ENCODE measurements around the gene GSK3B. TPM values are rescaled to one million over a fixed set of nuclear protein-coding genes. Genes with fewer than 3 reads are reported as not detected.

GSK3B gene
- total RNA-seq = 10 to 100 TPM; 42.2 to 45.2 TPM
- total RNA-seq = 53.2 to 83.3 reads per million in 2 donors

DNA sequence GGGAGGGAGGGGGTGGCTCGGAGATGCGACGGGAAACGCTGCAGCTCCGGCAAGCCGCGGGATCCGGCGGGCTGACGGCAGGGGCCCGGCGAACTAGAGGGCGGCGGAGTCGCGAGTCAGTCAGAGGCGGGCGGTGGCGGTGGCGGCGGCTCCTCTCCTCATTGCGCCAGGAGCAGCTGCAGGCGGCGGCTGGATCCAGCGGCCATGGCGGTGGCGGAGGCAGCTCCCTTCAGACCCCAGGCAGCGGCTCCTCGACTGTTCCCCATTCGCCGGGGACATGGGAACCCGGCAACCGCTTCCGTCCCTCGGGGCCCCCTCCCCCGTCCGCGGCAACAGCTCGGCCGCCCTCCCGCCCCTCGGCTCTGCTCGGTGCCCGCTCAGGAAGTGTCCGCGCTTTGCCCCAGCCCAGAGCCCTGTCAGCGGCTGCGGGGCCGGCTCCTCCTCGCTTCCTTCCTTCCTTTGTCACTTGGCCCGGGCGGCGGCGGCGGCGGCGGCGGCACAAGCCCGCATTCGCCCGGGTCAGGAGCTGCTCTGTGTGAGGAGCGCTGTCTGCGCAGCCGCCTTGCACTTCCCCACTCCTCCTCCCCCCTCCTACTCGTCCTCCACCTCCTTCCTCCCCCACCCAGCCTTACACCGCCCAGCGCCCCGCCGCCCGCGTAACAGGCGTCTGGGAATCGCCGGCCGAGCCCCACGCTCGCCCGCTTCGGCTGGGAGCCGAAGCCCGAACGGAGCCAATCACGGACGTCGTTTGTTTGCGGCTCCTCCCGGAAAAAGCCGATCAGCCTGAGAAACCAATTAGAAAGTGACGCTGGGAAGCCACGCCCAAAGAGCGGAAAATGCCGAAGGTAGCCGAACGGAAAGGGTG, at the start of gene GSK3B:
Gene GSK3B, minus strand, starts transcription at position 537 of the 865 bp plus-strand sequence. CDS start 1,013 bp downstream, outside the sequence.
- peaks cover 7% of the 10 kb centered on the region for H3K36me3 Mint-ChIP-seq (ENCODE audit: low read depth)
- H3K4me3 Mint-ChIP-seq = no peak within 1 kb of the TSS
- H3K9me3 ChIP-seq (ENCODE audit: control insufficient read depth, low read length, poor library complexity, severe bottlenecking) = no peaks in the 10 kb centered on the region
- H3K27me3 Mint-ChIP-seq = no peaks in the 10 kb centered on the region
- no peak within 1 kb of the TSS for H3K27ac Mint-ChIP-seq
- ATAC-seq = peak; percentile 56
- peaks cover 14% of the 10 kb centered on the region for H3K4me1 Mint-ChIP-seq
- peak; percentile 73 to 99 (median 90) for DNase-seq

DNA sequence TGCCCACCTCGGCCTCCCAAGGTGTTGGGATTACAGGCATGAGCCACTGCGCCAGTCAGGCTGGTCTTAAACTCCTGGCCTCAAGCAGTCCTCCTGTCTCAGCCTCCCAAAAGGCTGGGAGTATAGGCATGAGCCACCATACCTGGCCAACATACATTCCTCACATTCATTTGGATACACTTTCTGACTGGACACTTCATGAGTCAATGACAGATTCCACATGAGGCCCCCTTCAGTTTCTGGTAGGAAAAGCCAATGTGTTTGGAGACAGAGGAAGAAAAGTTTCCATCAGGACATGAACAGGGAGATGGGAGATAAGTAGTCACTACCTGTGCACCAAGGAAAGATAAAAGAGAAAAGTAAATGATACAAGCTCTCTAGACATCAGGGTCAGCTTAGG, 49.4 kb upstream of the GSK3B start:
- no peak for ATAC-seq
- DNase-seq = no peak
- Mint-ChIP-seq H3K4me3 (no peak overlapping the region), H3K27me3 (no peaks in the 10 kb centered on the region), H3K4me1 (peaks cover 12% of the 10 kb centered on the region), H3K36me3 (ENCODE audit: low read depth) (no peaks in the 10 kb centered on the region), H3K27ac (no peak overlapping the region)
- no peaks in the 10 kb centered on the region for H3K9me3 ChIP-seq (ENCODE audit: control insufficient read depth, low read length, poor library complexity, severe bottlenecking)

DNA sequence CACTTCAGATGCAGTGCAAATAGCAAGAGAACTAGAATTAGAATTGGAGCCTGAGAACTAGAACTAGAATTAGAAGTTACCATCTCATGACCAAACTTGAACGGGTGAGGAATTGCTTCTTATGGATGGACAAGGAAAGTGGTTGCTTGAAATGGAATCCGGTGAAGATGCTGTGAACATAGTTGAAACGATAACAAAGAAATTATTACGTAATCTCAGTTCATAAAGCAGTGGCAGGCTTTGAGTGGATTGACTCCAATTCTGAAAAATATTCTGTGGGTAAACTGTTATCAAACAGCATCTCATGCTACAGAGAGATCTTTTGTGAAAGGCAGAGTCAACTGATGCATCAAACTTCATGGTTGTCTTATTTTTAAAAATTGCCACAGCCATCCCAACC, 48.0 kb upstream of the GSK3B start:
- ATAC-seq (no peak), DNase-seq (no peak)
- no peaks in the 10 kb centered on the region for H3K36me3 Mint-ChIP-seq (ENCODE audit: low read depth)
- no peak overlapping the region for H3K4me3 Mint-ChIP-seq
- H3K4me1 Mint-ChIP-seq = peaks cover 9% of the 10 kb centered on the region
- no peaks in the 10 kb centered on the region for H3K27me3 Mint-ChIP-seq
- H3K27ac Mint-ChIP-seq = no peak overlapping the region
- H3K9me3 ChIP-seq (ENCODE audit: control insufficient read depth, low read length, poor library complexity, severe bottlenecking) = no peaks in the 10 kb centered on the region

DNA sequence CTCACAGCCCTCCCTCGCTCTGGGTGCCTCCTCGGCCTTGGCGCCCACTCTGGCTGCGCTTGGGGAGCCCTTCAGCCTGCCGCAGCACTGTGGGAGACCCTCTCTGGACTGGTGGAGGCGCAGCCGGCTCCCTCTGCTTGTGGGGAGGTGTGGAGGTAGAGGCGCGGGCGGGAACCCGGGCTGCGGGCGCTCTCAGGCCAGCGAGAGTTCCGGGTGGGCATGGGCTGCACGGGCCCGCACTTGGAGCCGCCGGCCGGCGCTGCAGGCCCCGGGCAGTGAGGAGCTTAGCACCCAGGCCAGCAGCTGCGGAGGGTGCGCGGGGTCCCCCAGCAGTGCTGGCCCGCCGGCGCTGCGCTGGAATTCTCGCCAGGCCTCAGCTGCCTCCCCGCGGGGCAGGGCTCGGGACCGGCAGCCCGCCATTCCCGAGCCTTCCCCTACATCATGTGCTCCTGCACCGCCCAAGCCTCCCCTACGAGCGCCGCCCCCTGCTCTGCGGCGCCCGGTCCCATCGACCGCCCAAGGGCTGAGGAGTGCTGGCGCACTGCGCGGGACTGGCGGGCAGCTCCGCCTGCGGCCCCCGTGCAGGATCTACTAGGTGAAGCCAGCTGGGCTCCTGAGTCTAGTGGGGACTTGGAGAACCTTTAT, 46.0 kb upstream of the GSK3B start:
- no peaks in the 10 kb centered on the region for H3K36me3 Mint-ChIP-seq (ENCODE audit: low read depth)
- no peak overlapping the region for H3K4me3 Mint-ChIP-seq
- H3K4me1 Mint-ChIP-seq = peaks cover 3% of the 10 kb centered on the region

DNA sequence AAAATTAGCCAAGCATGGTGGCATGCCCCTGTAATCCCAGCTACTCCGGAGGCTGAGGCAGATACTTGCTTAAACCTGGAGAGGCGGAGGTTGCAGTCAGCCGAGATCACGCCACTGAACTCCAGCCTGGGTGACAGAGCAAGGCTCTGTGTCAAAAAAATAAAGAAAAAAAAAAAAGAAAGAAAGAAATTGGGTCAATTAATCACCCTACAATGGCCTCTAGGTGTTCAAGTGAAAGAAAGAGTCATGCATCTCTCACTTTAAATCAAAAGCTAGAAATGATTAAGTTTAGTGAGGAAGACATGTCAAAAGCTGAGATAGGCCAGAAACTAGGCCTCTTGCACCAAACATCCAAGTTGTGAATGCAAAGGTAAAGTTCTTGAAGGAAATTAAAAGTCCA, 44.9 kb upstream of the GSK3B start:
- Mint-ChIP-seq H3K27me3 (no peaks in the 10 kb centered on the region), H3K36me3 (ENCODE audit: low read depth) (no peaks in the 10 kb centered on the region), H3K27ac (no peak overlapping the region), H3K4me1 (peaks cover 3% of the 10 kb centered on the region), H3K4me3 (no peak overlapping the region)
- H3K9me3 ChIP-seq (ENCODE audit: control insufficient read depth, low read length, poor library complexity, severe bottlenecking) = no peaks in the 10 kb centered on the region
- no peak for DNase-seq
- ATAC-seq = no peak

More for the DNA sequence above, 46.0 kb upstream of the GSK3B start:
- H3K9me3 ChIP-seq (ENCODE audit: control insufficient read depth, low read length, poor library complexity, severe bottlenecking) = no peaks in the 10 kb centered on the region
- H3K27ac Mint-ChIP-seq = no peak overlapping the region
- no peak for DNase-seq
- no peak for ATAC-seq
- H3K27me3 Mint-ChIP-seq = no peaks in the 10 kb centered on the region

DNA sequence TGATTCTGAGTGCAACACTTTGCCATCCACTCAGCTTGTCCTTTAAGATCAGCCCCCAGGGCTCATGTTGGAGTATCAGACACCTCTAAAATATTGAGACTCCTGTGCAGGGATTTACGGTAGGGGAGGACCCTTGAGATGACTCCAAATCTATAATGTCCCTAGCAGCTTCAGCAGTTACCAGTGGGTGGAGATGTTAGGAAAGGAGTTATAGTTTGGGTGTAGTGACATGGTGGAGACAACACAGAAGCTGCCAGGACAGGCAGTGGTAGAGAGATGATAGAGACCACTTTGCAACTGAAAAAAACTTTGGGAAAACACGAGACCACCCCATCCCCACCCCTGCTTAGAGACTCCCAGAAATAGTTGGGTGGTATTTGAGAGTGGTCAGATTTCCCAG, 43.3 kb upstream of the GSK3B start:
- no peaks in the 10 kb centered on the region for H3K27me3 Mint-ChIP-seq
- DNase-seq (no peak), ATAC-seq (no peak)
- H3K9me3 ChIP-seq (ENCODE audit: control insufficient read depth, low read length, poor library complexity, severe bottlenecking) = no peaks in the 10 kb centered on the region
- no peak overlapping the region for H3K27ac Mint-ChIP-seq
- peaks cover 3% of the 10 kb centered on the region for H3K4me1 Mint-ChIP-seq
- H3K36me3 Mint-ChIP-seq (ENCODE audit: low read depth) = no peaks in the 10 kb centered on the region
- no peak overlapping the region for H3K4me3 Mint-ChIP-seq

DNA sequence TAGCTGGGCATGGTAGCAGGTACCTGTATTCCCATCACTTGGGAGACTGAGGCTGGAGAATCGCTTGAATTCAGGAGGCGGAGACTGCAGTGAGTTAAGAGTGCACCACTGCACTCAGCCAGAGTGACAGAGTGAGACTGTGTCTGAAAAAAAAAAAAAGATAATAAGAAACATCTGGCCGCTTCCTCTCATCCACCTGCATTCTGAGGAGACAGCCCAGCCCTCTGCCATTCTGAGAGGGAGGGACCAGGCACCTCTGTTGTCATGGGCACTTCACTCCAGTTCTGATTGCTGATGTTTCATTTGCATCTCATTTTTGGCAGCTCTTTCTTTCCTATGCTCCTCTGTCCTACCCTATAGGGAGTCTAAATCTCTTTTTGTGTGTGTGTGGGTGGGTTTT, 36.4 kb upstream of the GSK3B start:
- no peak overlapping the region for H3K27ac Mint-ChIP-seq
- no peaks in the 10 kb centered on the region for H3K27me3 Mint-ChIP-seq
- H3K4me1 Mint-ChIP-seq = no peaks in the 10 kb centered on the region
- H3K36me3 Mint-ChIP-seq (ENCODE audit: low read depth) = no peaks in the 10 kb centered on the region
- no peak overlapping the region for H3K4me3 Mint-ChIP-seq
- no peaks in the 10 kb centered on the region for H3K9me3 ChIP-seq (ENCODE audit: control insufficient read depth, low read length, poor library complexity, severe bottlenecking)
- no peak for ATAC-seq
- no peak for DNase-seq

DNA sequence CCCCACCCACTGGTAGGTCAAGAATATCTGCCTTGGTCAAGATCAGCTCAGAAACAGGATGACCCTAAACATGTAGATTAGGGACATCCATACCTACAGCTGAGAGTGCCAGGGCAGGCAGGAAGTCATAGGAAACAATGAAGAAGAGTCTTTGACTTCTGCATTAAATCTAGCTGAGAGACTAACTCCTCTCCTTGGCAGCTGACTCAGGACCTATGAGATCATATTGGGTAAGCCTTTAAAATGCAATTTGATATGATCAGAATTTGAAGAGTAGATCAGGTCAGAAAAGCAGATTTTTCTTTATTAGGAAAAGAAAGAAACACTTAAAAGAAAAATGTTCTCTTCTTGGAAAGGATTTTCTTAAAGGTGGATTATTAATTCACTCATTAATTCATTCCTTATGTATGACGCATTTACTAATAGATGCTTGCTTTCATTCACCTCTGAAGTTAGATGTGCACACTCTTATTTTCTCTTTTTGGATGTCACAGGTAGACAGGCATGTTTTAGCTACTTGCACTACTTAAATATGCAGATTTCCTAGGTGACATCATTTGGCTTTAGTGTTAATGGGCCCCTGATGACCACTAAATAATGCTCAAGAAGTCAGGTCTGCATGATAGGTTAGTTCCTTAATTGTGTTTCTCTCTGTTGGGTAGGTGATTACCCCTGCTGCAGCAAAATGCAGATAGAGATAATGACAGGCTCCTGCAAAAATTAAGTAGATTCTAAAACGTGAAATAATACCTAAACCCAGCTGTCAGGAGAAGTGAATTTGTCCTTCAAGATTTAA, 35.7 kb upstream of the GSK3B start:
- Mint-ChIP-seq H3K4me3 (no peak overlapping the region), H3K36me3 (ENCODE audit: low read depth) (no peaks in the 10 kb centered on the region), H3K27ac (no peak overlapping the region), H3K27me3 (no peaks in the 10 kb centered on the region), H3K4me1 (no peaks in the 10 kb centered on the region)
- DNase-seq = no peak
- no peak for ATAC-seq
- H3K9me3 ChIP-seq (ENCODE audit: control insufficient read depth, low read length, poor library complexity, severe bottlenecking) = no peaks in the 10 kb centered on the region

DNA sequence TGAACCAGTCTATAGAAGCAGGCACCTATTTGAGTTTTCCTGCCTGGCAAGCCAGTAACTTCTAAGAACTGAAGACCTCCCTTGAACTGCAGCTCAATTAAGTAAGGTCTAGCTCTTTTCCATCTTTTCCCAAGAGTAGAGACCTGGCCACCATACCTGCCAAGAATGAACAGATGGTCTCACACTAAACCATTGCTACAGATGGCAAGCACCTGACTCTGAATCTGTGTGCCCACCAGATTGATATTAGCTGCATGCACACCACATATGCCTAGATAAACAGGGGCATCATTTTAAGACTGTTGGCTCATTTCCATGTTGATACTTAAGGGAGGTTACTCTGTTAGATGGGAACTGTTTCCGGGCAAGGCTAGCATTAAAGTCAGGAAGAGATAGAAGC, 34.8 kb upstream of the GSK3B start:
- H3K9me3 ChIP-seq (ENCODE audit: control insufficient read depth, low read length, poor library complexity, severe bottlenecking) = no peaks in the 10 kb centered on the region
- Mint-ChIP-seq H3K4me3 (no peak overlapping the region), H3K27me3 (no peaks in the 10 kb centered on the region), H3K4me1 (no peaks in the 10 kb centered on the region), H3K36me3 (ENCODE audit: low read depth) (no peaks in the 10 kb centered on the region), H3K27ac (no peak overlapping the region)
- no peak for DNase-seq
- ATAC-seq = no peak

DNA sequence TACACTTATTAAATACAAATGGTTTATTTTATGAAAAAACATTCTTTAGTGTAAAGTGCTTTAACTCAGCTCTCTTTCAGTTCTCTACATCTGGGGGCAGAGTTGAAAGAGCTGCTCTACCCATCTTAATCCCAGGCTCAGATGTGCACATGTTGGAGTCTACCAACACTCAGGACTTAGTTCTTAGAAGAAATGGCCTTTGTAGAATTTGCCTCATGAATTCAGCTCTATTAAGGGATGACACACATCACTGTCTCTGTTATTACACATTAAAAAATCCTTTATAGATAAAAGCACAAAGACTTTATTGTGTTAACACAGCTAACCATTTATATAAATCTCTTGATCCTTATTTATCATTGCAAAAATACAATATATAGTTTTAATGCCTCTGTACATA, 31.7 kb upstream of the GSK3B start:
- Mint-ChIP-seq H3K4me1 (no peaks in the 10 kb centered on the region), H3K27me3 (no peaks in the 10 kb centered on the region), H3K36me3 (ENCODE audit: low read depth) (no peaks in the 10 kb centered on the region), H3K27ac (no peak overlapping the region), H3K4me3 (no peak overlapping the region)
- H3K9me3 ChIP-seq (ENCODE audit: control insufficient read depth, low read length, poor library complexity, severe bottlenecking) = no peaks in the 10 kb centered on the region
- ATAC-seq (no peak), DNase-seq (no peak)

DNA sequence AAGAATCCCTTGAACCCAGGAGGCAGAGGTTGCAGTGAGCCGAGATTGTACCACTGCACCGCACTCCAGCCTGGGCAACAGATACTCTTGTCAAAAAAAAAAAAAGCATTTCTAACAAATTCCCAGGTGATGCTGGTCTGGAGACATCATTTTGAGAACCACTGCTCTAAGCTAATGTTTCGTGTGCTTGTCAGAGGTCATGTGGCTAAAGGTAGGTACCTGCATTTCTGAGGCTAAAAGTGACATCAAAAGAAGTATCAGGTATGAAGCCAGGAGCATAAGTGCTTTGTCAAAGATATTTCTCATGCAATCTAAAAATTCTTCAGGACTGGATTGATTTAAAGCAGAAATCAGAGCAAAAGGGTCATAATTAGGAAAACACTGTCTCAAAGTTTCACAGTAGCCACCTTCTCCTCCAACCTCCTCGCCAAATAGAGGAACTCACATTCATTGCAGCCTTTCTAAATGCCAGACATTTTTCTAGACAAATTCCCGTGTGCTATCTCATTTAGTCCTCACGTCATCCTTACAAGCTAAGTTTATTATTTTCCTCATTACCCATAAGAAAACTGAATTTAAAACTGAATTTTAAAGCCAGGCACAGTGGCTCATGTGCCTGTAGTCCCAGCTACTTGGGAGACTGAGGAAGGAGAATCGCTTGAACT, 25.7 kb upstream of the GSK3B start:
- no peaks in the 10 kb centered on the region for H3K36me3 Mint-ChIP-seq (ENCODE audit: low read depth)
- ATAC-seq = no peak
- H3K27ac Mint-ChIP-seq = no peak overlapping the region
- H3K9me3 ChIP-seq (ENCODE audit: control insufficient read depth, low read length, poor library complexity, severe bottlenecking) = no peaks in the 10 kb centered on the region
- H3K27me3 Mint-ChIP-seq = no peaks in the 10 kb centered on the region
- no peak for DNase-seq
- H3K4me1 Mint-ChIP-seq = no peaks in the 10 kb centered on the region
- H3K4me3 Mint-ChIP-seq = no peak overlapping the region

DNA sequence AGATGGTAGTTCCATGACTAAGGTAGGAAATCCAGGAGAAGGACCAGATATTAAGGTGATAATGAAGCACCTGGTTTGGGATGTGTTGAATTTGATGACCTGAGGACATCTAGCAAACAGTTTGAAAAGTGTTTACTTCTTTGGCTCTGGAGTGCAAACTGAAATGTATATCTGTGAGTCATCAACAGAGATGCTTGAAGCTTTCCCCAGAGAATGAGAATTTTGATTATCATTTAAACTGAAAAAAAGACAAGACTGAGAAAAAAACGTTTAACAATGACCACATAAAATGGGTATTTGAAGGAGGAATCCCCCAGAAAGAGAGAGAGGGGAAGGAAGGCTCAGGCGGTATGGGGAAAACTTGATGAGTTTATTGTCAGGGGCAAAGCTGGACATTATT, 20.7 kb upstream of the GSK3B start:
- ATAC-seq (no peak), DNase-seq (no peak)
- Mint-ChIP-seq H3K4me3 (no peak overlapping the region), H3K36me3 (ENCODE audit: low read depth) (no peaks in the 10 kb centered on the region), H3K27ac (no peak overlapping the region), H3K27me3 (no peaks in the 10 kb centered on the region), H3K4me1 (peaks cover 2% of the 10 kb centered on the region)
- no peaks in the 10 kb centered on the region for H3K9me3 ChIP-seq (ENCODE audit: control insufficient read depth, low read length, poor library complexity, severe bottlenecking)

DNA sequence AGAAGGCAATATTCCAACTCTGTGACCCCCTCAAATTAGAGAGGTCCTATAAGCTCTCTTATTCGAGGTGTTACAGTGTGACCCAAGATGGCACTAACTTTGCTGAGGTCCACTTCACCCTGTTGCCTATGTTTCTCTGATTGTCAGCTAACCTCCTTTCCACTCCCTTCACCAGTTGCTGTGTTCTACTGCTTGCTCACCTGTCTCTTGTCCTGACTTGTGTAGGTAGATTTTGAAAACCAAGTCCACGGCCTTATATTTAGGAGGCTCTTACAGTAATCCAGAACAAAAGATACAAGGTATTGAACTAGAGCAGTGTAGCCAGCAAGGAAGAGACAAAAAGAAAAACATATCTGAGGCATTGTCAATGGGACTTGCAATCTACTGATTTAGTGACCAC, 20.1 kb upstream of the GSK3B start:
- Mint-ChIP-seq H3K36me3 (ENCODE audit: low read depth) (no peaks in the 10 kb centered on the region), H3K27me3 (no peaks in the 10 kb centered on the region), H3K4me1 (peaks cover 2% of the 10 kb centered on the region), H3K27ac (no peak overlapping the region), H3K4me3 (no peak overlapping the region)
- no peak for ATAC-seq
- no peak for DNase-seq
- no peaks in the 10 kb centered on the region for H3K9me3 ChIP-seq (ENCODE audit: control insufficient read depth, low read length, poor library complexity, severe bottlenecking)
